ENCODE measurements around the gene UBR3.

DNA sequence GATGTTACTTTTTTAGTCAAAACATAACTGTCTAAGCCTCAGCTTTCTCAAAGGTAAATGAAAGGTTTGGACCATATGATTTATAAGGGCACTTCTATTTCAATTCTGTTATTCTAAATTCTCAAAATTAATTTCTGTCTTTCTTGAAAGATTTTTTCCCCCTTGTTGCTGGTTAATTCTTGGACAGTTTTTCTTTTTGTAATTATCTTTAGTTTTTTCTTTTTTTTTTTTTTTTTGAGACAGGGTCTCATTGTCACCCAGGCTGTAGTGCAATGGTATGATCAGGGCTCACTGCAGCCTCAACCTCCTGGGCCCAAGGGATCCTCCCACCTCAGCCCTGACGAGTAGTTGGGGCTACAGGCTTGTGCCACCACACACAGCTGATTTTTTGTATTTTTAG is 229.6 kb downstream of the UBR3 start:
- TF ChIP-seq, protein P1, sequence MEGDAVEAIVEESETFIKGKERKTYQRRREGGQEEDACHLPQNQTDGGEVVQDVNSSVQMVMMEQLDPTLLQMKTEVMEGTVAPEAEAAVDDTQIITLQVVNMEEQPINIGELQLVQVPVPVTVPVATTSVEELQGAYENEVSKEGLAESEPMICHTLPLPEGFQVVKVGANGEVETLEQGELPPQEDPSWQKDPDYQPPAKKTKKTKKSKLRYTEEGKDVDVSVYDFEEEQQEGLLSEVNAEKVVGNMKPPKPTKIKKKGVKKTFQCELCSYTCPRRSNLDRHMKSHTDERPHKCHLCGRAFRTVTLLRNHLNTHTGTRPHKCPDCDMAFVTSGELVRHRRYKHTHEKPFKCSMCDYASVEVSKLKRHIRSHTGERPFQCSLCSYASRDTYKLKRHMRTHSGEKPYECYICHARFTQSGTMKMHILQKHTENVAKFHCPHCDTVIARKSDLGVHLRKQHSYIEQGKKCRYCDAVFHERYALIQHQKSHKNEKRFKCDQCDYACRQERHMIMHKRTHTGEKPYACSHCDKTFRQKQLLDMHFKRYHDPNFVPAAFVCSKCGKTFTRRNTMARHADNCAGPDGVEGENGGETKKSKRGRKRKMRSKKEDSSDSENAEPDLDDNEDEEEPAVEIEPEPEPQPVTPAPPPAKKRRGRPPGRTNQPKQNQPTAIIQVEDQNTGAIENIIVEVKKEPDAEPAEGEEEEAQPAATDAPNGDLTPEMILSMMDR (conservative IDR thresholded peaks at IDR 0.05; ENCODE audit: low read length), result no peak
- TF ChIP-seq EZH2phosphoT487 (IDR thresholded peaks at IDR 0.05; ENCODE audit: borderline replicate concordance, low read depth, low read length), result no peak

All from OCI-LY7 (cell line).